NCI-H1105 treated with DMSO at 0.1 percent for 48 hours (cell line): ENCODE measurements around the gene NETO1.

ENCODE experiments used
- DNase-seq: peaks from one replicate; lab custom pipeline; 2025; lab: John Stamatoyannopoulos, UW

The NETO1 gene

DNA sequence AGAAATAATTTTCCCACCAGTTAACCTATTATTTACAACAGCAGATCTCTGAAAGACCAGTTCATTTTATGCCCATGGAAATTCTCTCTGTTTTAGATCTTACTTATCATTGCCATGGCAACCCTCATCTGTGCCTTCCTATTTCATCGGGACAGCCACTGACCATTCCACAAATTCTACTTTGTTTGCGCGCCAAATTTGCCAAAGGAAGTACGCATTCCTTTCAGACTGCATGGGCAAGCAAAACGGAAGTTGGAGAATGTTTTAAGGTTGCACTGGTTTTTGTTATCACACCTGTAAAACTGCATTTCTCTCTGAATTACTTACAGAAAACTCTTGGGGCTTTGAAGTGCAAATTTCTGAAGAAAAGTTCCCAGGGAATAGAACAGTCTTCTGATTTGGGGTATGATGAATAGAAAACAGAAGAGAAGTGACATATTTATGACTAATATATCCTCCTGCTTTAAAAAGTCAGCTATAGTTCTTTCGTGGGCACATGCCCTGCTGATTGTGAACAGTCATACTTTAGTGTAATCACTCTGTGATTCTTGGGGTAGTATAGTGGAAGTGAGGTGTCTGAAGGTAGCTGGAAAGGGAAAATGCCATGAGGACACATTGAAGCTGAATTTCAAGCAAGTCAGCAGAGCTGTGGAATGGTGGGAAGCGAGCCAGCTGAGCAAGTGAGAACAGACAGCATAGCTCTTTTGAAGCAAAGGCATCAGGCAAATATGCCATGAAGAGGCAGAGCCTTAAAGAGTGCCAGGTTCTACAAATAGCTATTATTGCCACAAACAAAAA lies 20.9 kb downstream of the NETO1 start:
- DNase-seq, result no peak

DNA sequence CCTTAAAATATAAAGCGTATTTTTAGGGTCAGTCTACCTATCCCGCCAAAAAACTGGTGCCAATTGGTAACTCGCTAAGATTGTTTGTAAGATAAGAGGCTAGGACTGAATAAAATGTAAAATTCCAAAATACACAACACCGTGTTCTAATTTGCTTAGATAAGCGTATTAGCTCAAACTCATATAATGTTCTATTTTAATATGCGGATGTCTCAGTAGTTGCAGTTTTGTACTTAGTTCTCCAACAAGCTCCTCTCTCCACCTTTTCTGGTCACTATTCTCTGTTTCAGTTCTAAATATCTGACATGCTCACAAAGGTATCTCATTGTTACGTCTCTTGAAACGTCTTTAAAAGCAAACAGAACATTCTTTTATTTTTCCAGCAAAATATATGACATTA lies 24.0 kb downstream of the NETO1 start:
- no peak for DNase-seq

DNA sequence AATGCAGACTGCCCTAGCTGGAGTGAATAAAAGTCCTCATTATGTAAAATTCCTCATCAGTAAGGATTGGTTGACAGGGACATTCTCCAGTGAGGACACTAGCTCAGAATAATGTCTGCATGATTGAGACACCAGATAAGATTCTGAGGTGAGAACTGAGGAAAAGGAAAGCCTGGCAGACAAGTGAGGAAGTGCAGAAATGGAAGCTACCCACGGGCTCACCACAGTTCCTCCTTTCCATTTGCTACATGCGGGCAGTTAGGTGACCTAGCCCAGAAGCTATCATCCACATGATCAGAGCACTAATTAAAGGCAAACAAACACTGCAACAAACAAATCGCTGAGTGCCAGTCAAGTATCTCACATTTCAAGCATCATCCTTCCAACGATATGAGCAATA lies 27.7 kb downstream of the NETO1 start:
- DNase-seq, result no peak

DNA sequence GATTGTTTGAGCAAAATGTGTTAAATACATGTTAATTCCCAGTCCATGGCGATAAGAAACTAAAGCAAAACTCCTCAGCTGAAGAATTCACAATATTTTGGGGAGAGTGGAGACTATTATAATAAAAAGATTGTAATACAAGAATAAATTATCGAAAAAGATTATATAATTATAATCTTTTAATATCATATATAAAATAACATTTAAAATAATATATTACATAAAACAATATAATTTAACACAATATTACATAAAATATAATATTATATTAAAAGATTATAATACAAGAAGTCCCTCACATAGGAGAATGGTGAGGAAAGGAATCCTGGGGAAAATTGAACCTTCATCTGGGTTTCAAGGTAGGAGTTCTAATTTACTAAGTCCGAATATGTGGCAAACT lies 33.1 kb downstream of the NETO1 start:
- DNase-seq, result no peak

DNA sequence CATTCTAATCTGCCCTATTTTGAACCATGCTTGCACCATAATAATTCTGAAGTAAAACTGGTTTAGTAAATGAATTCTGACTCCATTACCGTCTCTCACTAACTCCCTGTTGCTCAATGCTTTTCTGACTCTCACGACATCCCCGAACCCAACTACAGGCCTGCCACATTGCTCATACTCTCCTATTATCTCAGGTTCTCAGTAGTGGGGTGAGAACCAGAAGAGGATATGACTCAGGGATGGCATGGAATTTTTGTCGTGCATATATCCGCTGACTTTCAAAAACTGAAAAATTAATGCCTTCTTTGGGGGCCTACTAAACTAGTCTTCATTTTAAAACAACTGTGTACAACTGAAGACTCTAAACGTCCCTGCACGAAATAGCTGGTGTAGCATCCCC lies 34.3 kb downstream of the NETO1 start:
- no peak for DNase-seq

DNA sequence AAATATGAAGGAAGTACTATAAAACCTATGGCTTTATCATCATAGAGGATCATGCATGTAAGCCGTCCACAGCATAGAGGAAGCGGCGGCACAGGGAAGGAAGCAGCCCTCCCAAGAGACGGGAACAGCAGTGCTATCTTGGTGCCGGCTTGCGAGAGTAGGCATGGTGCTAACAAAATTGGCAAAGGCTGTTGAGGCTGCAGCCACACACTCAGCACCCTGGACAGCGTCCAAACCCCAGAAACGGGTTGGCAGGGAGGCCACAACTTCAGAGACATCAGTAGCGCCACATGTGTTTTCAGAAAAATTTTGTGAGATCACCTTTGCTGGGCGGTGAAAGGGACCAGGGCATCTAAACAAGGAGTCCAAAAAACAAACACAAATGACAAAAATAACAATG lies 37.7 kb downstream of the NETO1 start:
- peak; percentile 41 for DNase-seq

DNA sequence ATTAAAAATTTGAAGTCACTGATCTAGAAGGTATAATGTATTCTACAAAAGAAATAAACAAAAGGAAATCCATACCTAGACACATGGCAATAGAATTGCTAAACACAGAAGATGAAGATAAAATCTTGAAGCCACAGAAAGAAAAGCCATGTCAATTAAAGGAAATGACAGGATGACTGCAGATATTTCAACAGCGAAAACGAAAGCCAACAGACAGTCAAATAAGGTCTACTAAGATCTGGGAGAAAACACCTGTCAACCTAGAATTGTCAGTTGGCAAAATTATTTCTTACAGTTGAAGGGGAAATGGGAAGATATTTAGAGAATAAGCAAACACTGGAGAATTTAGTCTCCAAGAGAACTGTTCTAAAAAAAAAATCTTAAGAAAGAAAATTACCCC lies 39.2 kb downstream of the NETO1 start:
- DNase-seq, result no peak

DNA sequence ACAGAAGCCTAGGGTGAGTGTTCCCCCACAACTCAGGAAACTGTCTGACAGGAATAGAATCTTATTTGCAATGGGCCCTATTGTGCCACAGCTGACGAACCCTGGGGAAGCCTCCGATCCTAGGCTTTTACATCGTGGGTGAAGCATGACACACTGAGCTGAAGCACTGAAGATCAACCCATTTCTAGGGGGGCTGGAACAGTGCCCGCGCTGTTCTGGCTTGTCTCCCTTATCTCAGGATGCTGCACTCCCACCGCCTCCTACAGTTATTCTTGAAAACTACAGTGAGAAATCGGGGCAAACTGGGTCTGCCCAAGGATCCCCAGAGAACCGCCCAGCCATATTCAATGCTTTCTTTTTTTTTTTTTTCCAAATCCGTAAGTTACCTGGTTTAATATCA lies 41.1 kb downstream of the NETO1 start:
- no peak for DNase-seq

DNA sequence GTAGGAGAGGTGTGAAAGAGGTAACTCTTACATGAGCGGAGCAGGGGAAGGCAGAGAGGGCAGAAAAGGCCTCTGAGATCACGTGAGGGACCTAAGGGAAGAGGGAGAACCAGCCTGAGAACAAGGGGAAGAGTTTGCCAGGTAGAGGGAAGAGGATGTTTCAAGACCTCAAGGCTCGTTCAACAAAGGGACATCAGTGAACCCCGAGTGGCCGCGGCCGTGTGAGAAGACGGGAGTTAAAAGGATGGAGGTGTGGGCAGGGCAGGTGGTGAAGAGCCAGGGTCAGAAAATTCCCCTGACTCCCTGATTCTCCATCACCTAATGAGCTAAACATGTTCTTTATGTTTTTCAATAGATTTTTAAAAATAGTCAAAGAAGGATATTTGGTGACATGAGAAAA lies 44.4 kb downstream of the NETO1 start:
- no peak for DNase-seq

DNA sequence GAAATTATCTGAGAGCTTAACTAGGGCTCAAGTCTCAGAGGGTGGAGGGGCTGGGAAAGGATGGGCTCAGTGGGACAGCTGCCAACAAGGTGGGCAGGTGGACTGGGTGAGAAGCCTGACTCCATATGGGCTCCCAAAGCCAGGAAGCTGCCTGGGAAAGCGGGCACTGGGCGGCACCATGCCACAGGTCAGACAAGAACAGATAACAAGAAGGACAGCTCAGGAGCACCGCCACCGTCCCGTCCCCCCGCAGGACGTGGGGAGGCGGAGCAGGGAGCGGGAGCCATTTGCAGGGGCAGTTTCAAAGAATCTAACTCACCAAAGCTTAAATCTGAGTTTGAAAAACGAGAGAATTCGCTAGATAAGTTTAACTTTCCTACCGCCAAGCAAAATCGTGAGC lies 45.6 kb downstream of the NETO1 start:
- DNase-seq, result no peak

DNA sequence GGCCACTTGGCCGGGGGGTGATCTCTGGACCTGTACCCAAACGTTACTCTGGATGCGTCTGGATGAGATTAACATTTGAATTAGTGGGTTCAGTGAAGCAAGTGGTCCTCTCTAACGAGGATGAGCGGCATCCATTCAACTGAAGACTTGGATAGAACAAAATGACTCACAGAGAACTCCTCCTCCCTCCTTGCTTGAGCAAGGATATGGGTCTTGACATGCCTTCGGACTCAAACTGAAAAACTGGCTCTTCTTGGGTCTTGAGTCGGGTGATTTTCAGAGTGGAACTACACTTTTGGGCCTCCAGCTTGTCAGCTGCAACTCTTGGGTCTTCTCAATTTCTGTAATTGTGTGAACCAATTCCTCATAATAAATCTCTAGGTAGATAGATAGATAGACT lies 47.2 kb downstream of the NETO1 start:
- DNase-seq, result no peak

DNA sequence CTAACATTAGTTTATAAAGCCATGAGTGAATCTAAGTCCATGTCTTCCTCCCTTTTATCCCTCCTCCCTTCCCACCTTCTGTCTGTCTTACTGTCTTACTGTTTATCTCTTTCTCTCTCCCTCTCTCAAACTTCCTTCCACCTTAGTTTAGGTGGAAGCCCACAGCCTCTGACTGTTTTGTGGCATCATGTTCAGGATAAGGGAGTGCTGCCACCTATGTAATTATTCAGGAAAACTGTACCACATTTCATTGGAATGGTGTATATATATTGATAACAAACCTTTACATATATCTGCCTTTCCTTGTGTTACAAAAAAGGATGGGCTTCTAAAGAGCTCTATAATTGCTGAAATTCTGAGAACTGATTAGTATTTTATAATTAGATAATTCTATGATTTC lies 48.7 kb downstream of the NETO1 start:
- DNase-seq, result no peak

DNA sequence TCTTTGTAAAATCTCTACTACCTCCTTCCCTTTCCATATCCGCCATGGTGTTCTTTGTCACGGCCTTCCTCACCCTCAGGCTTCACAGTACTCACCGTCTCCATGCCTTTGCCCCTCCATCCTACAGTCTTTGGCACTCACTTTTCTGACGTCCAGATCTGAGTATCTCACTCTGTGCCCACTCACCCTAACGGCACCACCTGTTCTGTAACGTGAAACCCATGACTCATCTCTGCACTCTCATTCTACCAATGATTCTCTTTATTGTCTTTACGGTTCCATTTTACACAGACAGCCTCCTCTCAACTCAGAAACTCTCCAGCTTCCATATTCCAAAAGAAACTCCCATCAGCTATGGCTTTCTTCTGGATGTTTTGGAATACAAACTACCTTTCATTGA lies 56.7 kb downstream of the NETO1 start:
- DNase-seq, result no peak

DNA sequence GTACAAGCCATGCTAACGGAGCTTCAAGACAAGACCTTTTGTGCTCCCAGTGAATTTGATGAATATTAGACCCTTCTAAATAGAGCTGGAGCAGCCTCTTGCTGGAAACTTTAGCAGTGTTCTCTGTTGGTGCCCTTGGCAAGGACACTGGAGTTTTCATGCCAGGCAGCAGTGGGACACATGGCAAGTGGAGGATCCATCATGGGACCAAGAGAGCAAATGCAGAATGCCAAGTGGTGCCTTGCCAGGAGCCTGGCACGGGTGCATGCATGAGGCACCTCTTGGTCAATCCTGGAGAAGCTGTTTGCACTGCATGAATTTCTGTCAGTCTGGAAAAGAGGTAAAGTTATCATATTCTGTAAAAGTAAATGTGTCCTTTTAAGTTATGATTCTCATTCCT lies 59.1 kb downstream of the NETO1 start:
- DNase-seq, result no peak

DNA sequence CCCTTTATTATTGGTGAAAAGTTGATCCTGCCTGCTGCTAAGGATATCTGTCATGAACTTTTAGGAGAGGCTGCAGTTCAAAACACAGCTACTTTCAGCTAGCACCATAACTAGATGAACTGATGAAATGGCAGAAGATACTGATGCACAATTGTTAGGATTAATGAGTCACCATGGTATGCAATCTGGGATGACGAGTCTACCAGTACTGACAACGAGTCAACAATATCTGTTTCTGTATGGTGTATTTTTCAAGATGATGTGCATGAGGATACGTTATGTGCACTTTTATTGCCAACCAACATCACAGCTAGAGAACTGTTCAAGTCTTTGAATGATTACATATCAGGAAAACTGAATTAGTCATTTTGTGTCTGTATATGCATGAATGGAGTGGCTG lies 68.7 kb downstream of the NETO1 start:
- DNase-seq, result no peak

DNA sequence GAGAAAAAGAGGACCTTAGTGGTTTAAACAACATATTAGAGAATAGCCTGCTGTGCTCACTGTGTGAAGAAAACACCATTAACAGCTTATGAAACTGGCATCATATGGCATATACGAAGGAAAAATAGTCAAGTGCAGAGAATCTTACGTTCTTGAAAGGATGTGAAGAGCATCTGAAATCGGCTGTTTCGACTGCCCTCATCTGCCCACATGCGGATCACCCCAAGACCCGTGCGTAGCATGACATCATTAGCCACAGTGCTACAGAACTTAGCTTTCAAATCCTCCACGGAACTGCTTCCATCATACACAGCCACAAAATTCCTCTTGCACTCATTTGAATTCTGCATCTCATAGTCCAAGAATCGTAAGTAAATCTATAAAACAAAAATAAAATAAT lies 84.3 kb downstream of the NETO1 start:
- DNase-seq, result no peak

DNA sequence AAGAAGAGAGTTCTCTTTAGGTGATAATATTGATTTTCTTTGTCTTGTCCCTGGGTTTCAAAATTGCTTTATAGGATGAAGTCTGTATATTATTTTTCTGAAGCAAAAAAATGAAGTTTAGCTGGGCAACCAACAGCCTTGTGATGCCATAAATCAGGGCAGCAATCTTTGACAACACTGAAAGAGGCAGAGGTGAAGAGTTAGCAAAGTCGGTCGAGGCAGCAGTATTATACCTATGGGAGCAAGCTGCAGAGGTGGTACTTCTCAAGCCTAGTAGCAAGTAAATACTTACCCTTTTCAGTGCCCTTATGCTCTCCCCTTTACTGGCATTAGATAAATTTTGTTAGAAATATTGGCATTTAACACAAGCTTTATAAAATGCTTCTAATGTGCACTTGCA lies 92.9 kb downstream of the NETO1 start:
- no peak for DNase-seq

DNA sequence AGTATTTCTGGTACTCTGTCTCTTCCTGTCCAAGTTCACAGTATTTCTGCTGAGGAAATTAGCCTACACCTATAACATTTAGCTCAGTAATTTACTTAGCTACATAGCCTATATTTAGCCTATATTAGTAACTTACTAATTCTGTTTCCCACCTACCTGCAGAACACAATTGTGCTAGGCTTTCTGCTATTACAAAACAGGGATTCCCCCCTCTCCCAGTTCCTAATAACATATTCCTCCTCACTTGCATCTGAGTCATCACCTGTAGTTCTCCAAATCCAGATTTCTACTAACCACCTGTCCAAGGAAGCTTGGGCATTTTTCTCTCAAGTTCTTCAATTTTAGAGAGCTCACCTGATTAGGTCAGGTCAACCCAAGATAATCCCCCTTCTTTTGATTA lies 94.9 kb downstream of the NETO1 start:
- DNase-seq, result no peak

DNA sequence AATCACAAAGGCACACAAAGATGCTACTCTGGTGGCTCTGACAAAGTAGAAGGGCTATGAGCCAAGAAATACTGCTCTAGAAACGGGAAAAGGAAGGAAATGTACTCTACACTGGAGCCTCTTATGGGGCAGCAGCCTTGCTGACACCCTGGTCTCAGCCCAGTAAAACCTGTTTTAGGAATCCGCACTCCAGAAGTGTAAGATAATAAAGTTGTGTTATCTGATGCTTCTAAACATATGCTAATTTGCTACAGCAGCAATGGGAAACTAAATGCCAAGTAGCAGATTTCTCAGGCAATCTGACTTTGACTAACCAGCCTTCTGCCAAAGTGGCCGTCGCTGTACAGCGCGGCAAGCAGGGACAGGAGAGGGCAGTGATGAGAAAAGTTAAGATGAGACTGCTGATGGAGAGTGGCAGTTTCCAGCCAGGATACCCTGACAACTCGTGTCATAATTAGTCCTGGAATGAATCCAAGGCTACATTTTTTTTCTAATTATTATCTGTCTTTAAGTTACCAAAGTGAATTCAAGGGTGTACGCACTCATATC lies 99.0 kb downstream of the NETO1 start:
- DNase-seq, result peak; percentile 22

DNA sequence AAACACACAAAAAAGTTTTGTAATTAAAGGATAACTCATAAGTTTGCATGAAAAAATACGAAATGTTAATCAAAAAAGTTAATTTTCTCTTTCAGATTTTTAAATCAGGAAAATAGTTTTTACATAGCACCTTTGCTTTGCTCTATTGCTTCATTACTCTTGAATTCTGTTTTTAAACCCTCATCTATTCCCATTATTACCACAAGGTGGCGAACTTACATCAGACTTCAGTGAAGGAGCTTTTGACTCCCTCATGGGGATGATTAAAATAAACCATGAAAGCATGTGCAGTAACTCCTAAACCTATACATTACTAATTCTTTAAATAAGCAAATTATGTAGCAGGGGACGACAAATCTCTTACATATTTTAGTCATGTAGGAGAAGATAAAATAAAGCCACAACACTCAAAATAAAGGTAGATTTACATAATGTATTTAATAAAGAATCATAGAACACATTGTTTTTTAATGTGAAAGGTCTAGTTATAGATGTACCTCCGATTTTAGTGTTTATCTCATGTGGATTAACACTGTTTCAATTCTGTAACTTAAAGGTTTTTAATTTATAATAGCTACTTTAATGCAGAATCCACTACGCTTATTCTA lies 105.2 kb downstream of the NETO1 start:
- peak; percentile 64 for DNase-seq

DNA sequence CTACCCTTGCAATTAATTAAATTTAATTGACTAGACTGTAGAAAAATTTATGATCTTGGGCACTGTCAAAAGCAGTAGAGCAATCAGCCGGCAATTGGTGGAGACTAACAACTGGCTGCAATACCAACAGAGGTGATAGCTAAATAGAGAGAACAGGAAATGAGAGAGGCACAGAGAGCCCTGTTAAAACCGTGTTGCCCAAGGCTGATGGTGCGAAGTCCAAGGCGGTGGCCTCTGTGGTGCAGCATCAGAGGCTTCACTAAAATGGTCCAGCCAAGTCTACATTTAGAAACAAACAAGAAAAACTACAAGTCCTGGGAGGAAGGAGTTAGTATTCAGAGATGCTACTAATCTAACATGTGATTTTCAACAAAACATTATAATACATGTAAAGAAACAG lies 115.6 kb downstream of the NETO1 start:
- DNase-seq, result peak; percentile 9

DNA sequence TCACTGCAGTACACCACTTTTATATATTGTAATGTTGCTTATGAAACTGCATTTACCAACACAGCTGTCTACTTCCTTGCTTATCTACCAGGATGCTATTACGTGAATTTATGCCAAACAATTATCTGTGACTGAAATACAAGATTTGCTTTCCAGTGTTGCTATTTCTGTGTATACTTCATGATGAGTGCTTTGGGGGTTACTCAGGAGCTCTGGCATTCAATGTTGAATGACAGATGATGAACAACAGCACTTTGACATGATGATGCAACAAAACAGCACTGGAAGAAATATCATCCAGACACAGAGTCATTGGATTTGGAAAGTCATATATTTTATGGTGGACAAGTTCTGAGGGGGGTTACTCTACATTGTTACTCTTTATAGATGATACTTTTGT lies 125.8 kb downstream of the NETO1 start:
- DNase-seq, result no peak

DNA sequence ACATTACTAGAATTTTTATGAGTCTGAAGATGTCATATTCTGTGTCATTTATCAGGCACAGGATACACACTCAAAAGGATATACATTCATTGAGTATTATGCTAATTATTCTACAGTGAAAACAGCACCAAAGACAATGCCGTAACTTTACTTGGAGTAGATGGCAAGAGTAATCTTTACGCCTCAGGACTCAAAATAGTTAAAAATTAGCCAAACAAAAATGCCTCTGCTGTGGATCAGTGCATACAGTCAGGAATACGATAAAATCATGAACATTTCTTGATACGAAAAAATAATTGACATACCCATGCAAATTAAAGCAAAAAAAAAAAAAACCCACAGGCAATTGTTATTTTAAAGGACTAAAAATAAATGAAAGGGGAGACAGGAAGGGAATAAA lies 129.7 kb downstream of the NETO1 start:
- no peak for DNase-seq

DNA sequence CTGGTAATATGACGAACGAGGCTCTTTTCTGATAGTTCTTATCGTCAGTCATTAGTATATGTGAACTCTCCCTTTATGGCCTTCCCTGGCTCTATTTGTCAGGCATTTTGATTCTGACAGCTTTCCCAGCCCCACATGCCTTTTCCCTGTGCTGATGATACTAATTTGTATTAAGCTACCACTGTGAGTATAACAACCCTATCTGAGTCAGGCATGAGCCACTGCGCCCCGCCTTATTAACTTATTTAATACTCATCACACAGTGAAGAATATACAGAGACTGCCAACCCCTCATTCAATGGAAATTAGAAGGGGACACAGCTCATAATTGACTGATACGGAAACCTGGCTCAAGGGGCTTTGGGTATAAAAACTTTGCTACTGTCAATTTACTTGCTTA lies 140.0 kb downstream of the NETO1 start:
- DNase-seq, result no peak
